Activated T-helper 1 cell treated with Interleukin-2 at 50 U/mL for 16 hours (primary cell): Measurements from ENCODE around the gene RHOC.

Experiments used
- DNase-seq: peaks from one replicate; pipeline ENCODE4 v3.0.0-alpha.2; 2020; ENCODE audit warnings: low read depth

RHOC gene

GRCh38 chr1:112701227-112702066 is 5.5 kb downstream of the RHOC start:
- no peak for DNase-seq

GRCh38 chr1:112700290-112701226 is 6.4 kb downstream of the RHOC start:
- DNase-seq: peak; percentile 43

- no peak for DNase-seq
These were observed 7.3 kb downstream of the RHOC start for GRCh38 chr1:112699425-112700144.

GRCh38 chr1:112698366-112699310 is 8.3 kb downstream of the RHOC start:
- DNase-seq: no peak

- DNase-seq: no peak
These were observed 9.1 kb downstream of the RHOC start for GRCh38 chr1:112697781-112698201.

- no peak for DNase-seq
These were observed 10.2 kb downstream of the RHOC start for GRCh38 chr1:112696578-112697314.

- DNase-seq: no peak
These were observed 11.7 kb downstream of the RHOC start for GRCh38 chr1:112695276-112695675.

- DNase-seq: no peak
These were observed 12.5 kb downstream of the RHOC start for GRCh38 chr1:112694363-112694929.

GRCh38 chr1:112693821-112694220 is 13.1 kb downstream of the RHOC start:
- no peak for DNase-seq

GRCh38 chr1:112692681-112693080 is 14.2 kb downstream of the RHOC start:
- DNase-seq: no peak

GRCh38 chr1:112689842-112690237 is 17.1 kb downstream of the RHOC start:
- DNase-seq: no peak

- no peak for DNase-seq
These were observed 17.6 kb downstream of the RHOC start for GRCh38 chr1:112689196-112689841.

- DNase-seq: no peak
These were observed 18.1 kb downstream of the RHOC start for GRCh38 chr1:112688781-112689193.

GRCh38 chr1:112687785-112688496 is 19.0 kb downstream of the RHOC start:
- DNase-seq: no peak

- DNase-seq: no peak
These were observed 19.6 kb downstream of the RHOC start for GRCh38 chr1:112687361-112687760.

GRCh38 chr1:112686835-112687234 is 20.1 kb downstream of the RHOC start:
- DNase-seq: no peak

GRCh38 chr1:112686417-112686816 is 20.5 kb downstream of the RHOC start:
- no peak for DNase-seq

- DNase-seq: no peak
These were observed 21.0 kb downstream of the RHOC start for GRCh38 chr1:112685913-112686312.

- no peak for DNase-seq
These were observed 28.3 kb downstream of the RHOC start for GRCh38 chr1:112678605-112679004.
